Cardiac septum (tissue), 1 donor: ENCODE results near the gene BCAS3. TPM values are rescaled to one million over a fixed set of nuclear protein-coding genes. Genes with fewer than 3 reads are reported as not detected.
"Not testable (repeated sequence)": the region's sequence is repeated elsewhere in the genome, so short reads cannot be mapped to it uniquely, and the experiment has no call there.

Experiments
- DNase-seq: peaks from one replicate; pipeline ENCODE4 v3.0.0-alpha.2; 2020; ENCODE audit warnings: low spot score
- intact Hi-C: fragments of 100-400 bp; cut with DNase I; formaldehyde crosslinking; loops from one replicate; pipeline ENCODE4 v1.14.0; 2022
- total RNA-seq: library from RNA; stranded (reverse); fragmentation: NEBNext Ultra II Directional; extraction: Animal tissue kit (Norgen Biotek cat#: 25700); gene quantifications from one replicate; pipeline ENCODE4 v1.2.1, GENCODE V29; 2021
- donor health status: DM: no; HTN: no; CAD: no.

The BCAS3 gene
- total RNA-seq, 1 donor from 2014 or later: 14.8 TPM

GRCh38 chr17:60738287-60738686 lies 60.6 kb downstream of the BCAS3 start:
- intact Hi-C loops: no loop called here
- no peak for DNase-seq

- intact Hi-C loops: no loop called here
- no peak for DNase-seq
These were observed 62.9 kb downstream of the BCAS3 start for GRCh38 chr17:60740584-60740983.

GRCh38 chr17:60741031-60741430 lies 63.4 kb downstream of the BCAS3 start:
- intact Hi-C loops: no loop called here
- DNase-seq: no peak

GRCh38 chr17:60743282-60743681 lies 65.6 kb downstream of the BCAS3 start:
- DNase-seq: no peak
- intact Hi-C loops: no loop called here

GRCh38 chr17:60743799-60744198 lies 66.1 kb downstream of the BCAS3 start:
- no peak for DNase-seq
- intact Hi-C loops: no loop called here

- no peak for DNase-seq
- intact Hi-C loops: no loop called here
These were observed 66.8 kb downstream of the BCAS3 start for GRCh38 chr17:60744355-60744966.

GRCh38 chr17:60745544-60745943 lies 67.9 kb downstream of the BCAS3 start:
- intact Hi-C loops: no loop called here
- DNase-seq: no peak

GRCh38 chr17:60747069-60747808 lies 69.6 kb downstream of the BCAS3 start:
- no peak for DNase-seq
- intact Hi-C loops: no loop called here

GRCh38 chr17:60748204-60748603 lies 70.6 kb downstream of the BCAS3 start:
- DNase-seq: no peak
- intact Hi-C loops: no loop called here

- intact Hi-C loops: no loop called here
- DNase-seq: no peak
These were observed 71.4 kb downstream of the BCAS3 start for GRCh38 chr17:60749050-60749449.

- DNase-seq: no peak
- intact Hi-C loops: no loop called here
These were observed 72.1 kb downstream of the BCAS3 start for GRCh38 chr17:60749708-60750107.

- DNase-seq: no peak
- intact Hi-C loops: no loop called here
These were observed 73.0 kb downstream of the BCAS3 start for GRCh38 chr17:60750640-60751039.

GRCh38 chr17:60751884-60752283 lies 74.2 kb downstream of the BCAS3 start:
- intact Hi-C loops: no loop called here
- DNase-seq: no peak

- intact Hi-C loops: no loop called here
These were observed 75.4 kb downstream of the BCAS3 start for GRCh38 chr17:60752873-60753577.

GRCh38 chr17:60754057-60754604 lies 76.5 kb downstream of the BCAS3 start:
- intact Hi-C loops: no loop called here
- DNase-seq: no peak

More at GRCh38 chr17:60752873-60753577, 75.4 kb downstream of the BCAS3 start:
- DNase-seq: no peak

- DNase-seq, intact Hi-C loops: not testable (repeated sequence)
These were observed 79.1 kb downstream of the BCAS3 start for GRCh38 chr17:60756798-60757197.

GRCh38 chr17:60757437-60757836 lies 79.8 kb downstream of the BCAS3 start:
- no peak for DNase-seq
- intact Hi-C loops: no loop called here

GRCh38 chr17:60759756-60760155 lies 82.1 kb downstream of the BCAS3 start:
- intact Hi-C loops: no loop called here
- no peak for DNase-seq

- DNase-seq, intact Hi-C loops: not testable (repeated sequence)
These were observed 83.7 kb downstream of the BCAS3 start for GRCh38 chr17:60761301-60761700.

- DNase-seq: no peak
- intact Hi-C loops: no loop called here
These were observed 89.1 kb downstream of the BCAS3 start for GRCh38 chr17:60766778-60767190.
